ENCODE results near the gene ITGA7. TPM values are rescaled to one million over a fixed set of nuclear protein-coding genes. Genes with fewer than 3 reads are reported as not detected.

ITGA7 gene
- total RNA-seq, 1 experiment from 2014 or later: 96.2 TPM

- H3K4me3 Mint-ChIP-seq: no peak overlapping the region
- ChIA-PET CTCF (interaction anchor here (0.6 to 2.0 kb wide), 5 partner anchors 20 to 62 kb away, joined by 3 to 7 read pairs (median 4); partner anchors contain the start of gene RDH5), POLR2A (no interaction called here)
- peaks cover 25% of the 10 kb centered on the region for H3K27me3 Mint-ChIP-seq (ENCODE audit: low read depth)
- H3K27ac Mint-ChIP-seq: no peak overlapping the region
- no peaks in the 10 kb centered on the region for H3K9me3 Mint-ChIP-seq
- TF ChIP-seq CBFB (CRISPR knock-in tag; IDR thresholded peaks at IDR 0.05; ENCODE audit: low read depth): no peak
- no peak for TF ChIP-seq SOX15 (CRISPR knock-in tag; IDR thresholded peaks at IDR 0.05)
- no peak for TF ChIP-seq SMAD3 (CRISPR knock-in tag; IDR thresholded peaks at IDR 0.05; ENCODE audit: borderline replicate concordance)
- TF ChIP-seq ZNF396 (CRISPR knock-in tag; IDR thresholded peaks at IDR 0.05; ENCODE audit: borderline replicate concordance): no peak
- no peak for DNase-seq (ENCODE audit: low spot score)
- peaks cover 10% of the 10 kb centered on the region for H3K4me1 Mint-ChIP-seq
- ATAC-seq: no peak
- H3K36me3 Mint-ChIP-seq: no peaks in the 10 kb centered on the region
These were observed 31.0 kb downstream of the ITGA7 start for GRCh38 chr12:55676707-55677106.

DNA sequence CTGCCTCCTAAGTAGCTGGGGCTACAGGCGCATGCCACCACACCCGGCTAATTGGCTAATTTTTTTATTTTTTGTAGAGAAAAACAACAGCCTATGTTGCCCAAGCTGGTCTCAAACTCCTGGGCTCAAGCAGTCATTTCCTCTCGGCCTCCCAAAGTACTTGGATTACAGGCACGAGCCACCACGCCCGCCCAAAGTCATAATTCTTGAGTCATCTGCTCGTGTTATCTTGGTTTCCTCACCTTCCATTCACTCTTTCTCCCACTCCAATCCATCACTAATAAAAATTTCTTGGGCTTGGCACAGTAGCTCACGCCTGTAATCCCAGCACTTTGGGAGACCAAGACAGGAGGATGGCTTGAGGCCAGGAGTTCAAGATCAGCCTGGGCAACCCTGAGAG is 32.0 kb downstream of the ITGA7 start:
- POLR2A ChIA-PET: no interaction called here
- TF ChIP-seq SMAD4 (CRISPR knock-in tag; IDR thresholded peaks at IDR 0.05) (no peak), ZNF317 (CRISPR knock-in tag; IDR thresholded peaks at IDR 0.05; ENCODE audit: borderline replicate concordance, low read depth) (no peak), TEAD1 (CRISPR knock-in tag; IDR thresholded peaks at IDR 0.05) (no peak)
- TF ChIP-seq, protein P1, sequence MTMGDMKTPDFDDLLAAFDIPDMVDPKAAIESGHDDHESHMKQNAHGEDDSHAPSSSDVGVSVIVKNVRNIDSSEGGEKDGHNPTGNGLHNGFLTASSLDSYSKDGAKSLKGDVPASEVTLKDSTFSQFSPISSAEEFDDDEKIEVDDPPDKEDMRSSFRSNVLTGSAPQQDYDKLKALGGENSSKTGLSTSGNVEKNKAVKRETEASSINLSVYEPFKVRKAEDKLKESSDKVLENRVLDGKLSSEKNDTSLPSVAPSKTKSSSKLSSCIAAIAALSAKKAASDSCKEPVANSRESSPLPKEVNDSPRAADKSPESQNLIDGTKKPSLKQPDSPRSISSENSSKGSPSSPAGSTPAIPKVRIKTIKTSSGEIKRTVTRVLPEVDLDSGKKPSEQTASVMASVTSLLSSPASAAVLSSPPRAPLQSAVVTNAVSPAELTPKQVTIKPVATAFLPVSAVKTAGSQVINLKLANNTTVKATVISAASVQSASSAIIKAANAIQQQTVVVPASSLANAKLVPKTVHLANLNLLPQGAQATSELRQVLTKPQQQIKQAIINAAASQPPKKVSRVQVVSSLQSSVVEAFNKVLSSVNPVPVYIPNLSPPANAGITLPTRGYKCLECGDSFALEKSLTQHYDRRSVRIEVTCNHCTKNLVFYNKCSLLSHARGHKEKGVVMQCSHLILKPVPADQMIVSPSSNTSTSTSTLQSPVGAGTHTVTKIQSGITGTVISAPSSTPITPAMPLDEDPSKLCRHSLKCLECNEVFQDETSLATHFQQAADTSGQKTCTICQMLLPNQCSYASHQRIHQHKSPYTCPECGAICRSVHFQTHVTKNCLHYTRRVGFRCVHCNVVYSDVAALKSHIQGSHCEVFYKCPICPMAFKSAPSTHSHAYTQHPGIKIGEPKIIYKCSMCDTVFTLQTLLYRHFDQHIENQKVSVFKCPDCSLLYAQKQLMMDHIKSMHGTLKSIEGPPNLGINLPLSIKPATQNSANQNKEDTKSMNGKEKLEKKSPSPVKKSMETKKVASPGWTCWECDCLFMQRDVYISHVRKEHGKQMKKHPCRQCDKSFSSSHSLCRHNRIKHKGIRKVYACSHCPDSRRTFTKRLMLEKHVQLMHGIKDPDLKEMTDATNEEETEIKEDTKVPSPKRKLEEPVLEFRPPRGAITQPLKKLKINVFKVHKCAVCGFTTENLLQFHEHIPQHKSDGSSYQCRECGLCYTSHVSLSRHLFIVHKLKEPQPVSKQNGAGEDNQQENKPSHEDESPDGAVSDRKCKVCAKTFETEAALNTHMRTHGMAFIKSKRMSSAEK (CRISPR knock-in tag; IDR thresholded peaks at IDR 0.05; ENCODE audit: borderline replicate concordance): no peak
- Mint-ChIP-seq H3K4me1 (no peaks in the 10 kb centered on the region; the same call in 1 of the 2 replicates), H3K27ac (no peak overlapping the region), H3K4me3 (no peak overlapping the region), H3K27me3 (ENCODE audit: low read depth) (peaks cover 25% of the 10 kb centered on the region), H3K9me3 (no peaks in the 10 kb centered on the region), H3K36me3 (no peaks in the 10 kb centered on the region)
- ATAC-seq (no peak), DNase-seq (ENCODE audit: low spot score) (no peak)
- CTCF ChIA-PET: interaction anchor here (0.6 to 2.0 kb wide), 4 partner anchors 30 to 475 kb away, joined by 4 to 7 read pairs (median 4); partner anchors contain the start of genes CD63 and RDH5

GRCh38 chr12:55673638-55674037 is 34.1 kb downstream of the ITGA7 start:
- DNase-seq (ENCODE audit: low spot score): no peak
- no peak overlapping the region for H3K4me3 Mint-ChIP-seq
- H3K4me1 Mint-ChIP-seq: no peaks in the 10 kb centered on the region
- peaks cover 25% of the 10 kb centered on the region for H3K27me3 Mint-ChIP-seq (ENCODE audit: low read depth)
- no peaks in the 10 kb centered on the region for H3K9me3 Mint-ChIP-seq
- no peak for TF ChIP-seq SP1 (CRISPR knock-in tag; conservative IDR thresholded peaks at IDR 0.05)
- TF ChIP-seq ZNF263 (CRISPR knock-in tag; IDR thresholded peaks at IDR 0.05; ENCODE audit: low read depth): no peak
- TF ChIP-seq MXD4 (CRISPR knock-in tag; IDR thresholded peaks at IDR 0.05; ENCODE audit: borderline replicate concordance): no peak
- no peak for TF ChIP-seq ELF4 (CRISPR knock-in tag; IDR thresholded peaks at IDR 0.05; ENCODE audit: low read depth)
- TF ChIP-seq, protein P2, sequence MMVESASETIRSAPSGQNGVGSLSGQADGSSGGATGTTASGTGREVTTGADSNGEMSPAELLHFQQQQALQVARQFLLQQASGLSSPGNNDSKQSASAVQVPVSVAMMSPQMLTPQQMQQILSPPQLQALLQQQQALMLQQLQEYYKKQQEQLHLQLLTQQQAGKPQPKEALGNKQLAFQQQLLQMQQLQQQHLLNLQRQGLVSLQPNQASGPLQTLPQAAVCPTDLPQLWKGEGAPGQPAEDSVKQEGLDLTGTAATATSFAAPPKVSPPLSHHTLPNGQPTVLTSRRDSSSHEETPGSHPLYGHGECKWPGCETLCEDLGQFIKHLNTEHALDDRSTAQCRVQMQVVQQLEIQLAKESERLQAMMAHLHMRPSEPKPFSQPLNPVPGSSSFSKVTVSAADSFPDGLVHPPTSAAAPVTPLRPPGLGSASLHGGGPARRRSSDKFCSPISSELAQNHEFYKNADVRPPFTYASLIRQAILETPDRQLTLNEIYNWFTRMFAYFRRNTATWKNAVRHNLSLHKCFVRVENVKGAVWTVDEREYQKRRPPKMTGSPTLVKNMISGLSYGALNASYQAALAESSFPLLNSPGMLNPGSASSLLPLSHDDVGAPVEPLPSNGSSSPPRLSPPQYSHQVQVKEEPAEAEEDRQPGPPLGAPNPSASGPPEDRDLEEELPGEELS (CRISPR knock-in tag; IDR thresholded peaks at IDR 0.05): no peak
- TF ChIP-seq ZNF317 (CRISPR knock-in tag; IDR thresholded peaks at IDR 0.05; ENCODE audit: borderline replicate concordance, low read depth): no peak
- TF ChIP-seq TEAD1 (CRISPR knock-in tag; IDR thresholded peaks at IDR 0.05): no peak
- no peak for TF ChIP-seq ZNF232 (CRISPR knock-in tag; IDR thresholded peaks at IDR 0.05)
- no peak for TF ChIP-seq PRRX2 (CRISPR knock-in tag; IDR thresholded peaks at IDR 0.05)
- TF ChIP-seq AFF4 (CRISPR knock-in tag; IDR thresholded peaks at IDR 0.05; ENCODE audit: borderline replicate concordance): no peak
- TF ChIP-seq ZNF121 (CRISPR knock-in tag; IDR thresholded peaks at IDR 0.05): no peak
- no peak for TF ChIP-seq ZBTB21 (CRISPR knock-in tag; IDR thresholded peaks at IDR 0.05; ENCODE audit: borderline replicate concordance)
- TF ChIP-seq, protein P1 (CRISPR knock-in tag; IDR thresholded peaks at IDR 0.05; ENCODE audit: borderline replicate concordance): no peak
- ChIA-PET POLR2A (no interaction called here), CTCF (interaction anchor here (1.0 to 2.3 kb wide), 5 partner anchors 8 to 64 kb away, joined by 4 to 7 read pairs (median 4); a partner anchor contains a TSS)
- no peak for ATAC-seq
- no peak overlapping the region for H3K27ac Mint-ChIP-seq
- no peaks in the 10 kb centered on the region for H3K36me3 Mint-ChIP-seq
